HG03432 (cell line): ENCODE data around the gene SELPLG.
"Not testable (repeated sequence)": the region's sequence is repeated elsewhere in the genome, so short reads cannot be mapped to it uniquely, and the experiment has no call there.

Experiments used
- ATAC-seq: cut with Tn5 transposase; IDR thresholded peaks from one replicate; pipeline ENCODE4 v1.9.1; 2021; ENCODE audit warnings: mild to moderate bottlenecking, moderate library complexity; ENCODE audit not compliant: unreplicated experiment

The SELPLG gene

GRCh38 chr12:108633534-108634248, at the start of gene SELPLG:
SELPLG (minus strand) TSS chr12:108633894; CDS start chr12:108624307, 9,587 bp downstream.
- peak; percentile 63 for ATAC-seq

- ATAC-seq = no peak
Observed at GRCh38 chr12:108681317-108681716, 47.6 kb upstream of the SELPLG start.

- ATAC-seq = no peak
Observed at GRCh38 chr12:108679106-108679681, 45.5 kb upstream of the SELPLG start.

GRCh38 chr12:108678104-108678730, 44.5 kb upstream of the SELPLG start:
- ATAC-seq = no peak

- ATAC-seq = no peak
Observed at GRCh38 chr12:108677381-108677780, 43.7 kb upstream of the SELPLG start.

- no peak for ATAC-seq
Observed at GRCh38 chr12:108676707-108677106, 43.0 kb upstream of the SELPLG start.

- ATAC-seq = no peak
Observed at GRCh38 chr12:108675792-108676191, 42.1 kb upstream of the SELPLG start.

GRCh38 chr12:108672054-108672453, 38.4 kb upstream of the SELPLG start:
- no peak for ATAC-seq

- ATAC-seq = no peak
Observed at GRCh38 chr12:108671110-108671509, 37.4 kb upstream of the SELPLG start.

GRCh38 chr12:108670066-108670631, 36.5 kb upstream of the SELPLG start:
- no peak for ATAC-seq

- ATAC-seq = no peak
Observed at GRCh38 chr12:108668542-108668941, 34.8 kb upstream of the SELPLG start.

GRCh38 chr12:108668063-108668462, 34.4 kb upstream of the SELPLG start:
- no peak for ATAC-seq

GRCh38 chr12:108667349-108667748, 33.7 kb upstream of the SELPLG start:
- ATAC-seq = peak; percentile 26

- no peak for ATAC-seq
Observed at GRCh38 chr12:108666401-108666881, 32.7 kb upstream of the SELPLG start.

- ATAC-seq = no peak
Observed at GRCh38 chr12:108665608-108666202, 32.0 kb upstream of the SELPLG start.

GRCh38 chr12:108664338-108665258, 30.9 kb upstream of the SELPLG start:
- peak; percentile 79 for ATAC-seq

GRCh38 chr12:108663324-108664015, 29.8 kb upstream of the SELPLG start:
- ATAC-seq = no peak

GRCh38 chr12:108658115-108658514, 24.4 kb upstream of the SELPLG start:
- not testable (repeated sequence) for ATAC-seq

- ATAC-seq = no peak
Observed at GRCh38 chr12:108657130-108657745, 23.5 kb upstream of the SELPLG start.
